GM21825 (cell line): Measurements from ENCODE around the gene INPP5D.
"Not testable (repeated sequence)": the region's sequence is repeated elsewhere in the genome, so short reads cannot be mapped to it uniquely, and the experiment has no call there.

Experiments
- ATAC-seq: cut with Tn5 transposase; IDR thresholded peaks from one replicate; pipeline ENCODE4 v1.9.1; 2021; ENCODE audit warnings: mild to moderate bottlenecking, moderate library complexity; ENCODE audit not compliant: unreplicated experiment

INPP5D gene

GRCh38 chr2:233091595-233092375, 31.6 kb downstream of the INPP5D start:
- no peak for ATAC-seq

DNA sequence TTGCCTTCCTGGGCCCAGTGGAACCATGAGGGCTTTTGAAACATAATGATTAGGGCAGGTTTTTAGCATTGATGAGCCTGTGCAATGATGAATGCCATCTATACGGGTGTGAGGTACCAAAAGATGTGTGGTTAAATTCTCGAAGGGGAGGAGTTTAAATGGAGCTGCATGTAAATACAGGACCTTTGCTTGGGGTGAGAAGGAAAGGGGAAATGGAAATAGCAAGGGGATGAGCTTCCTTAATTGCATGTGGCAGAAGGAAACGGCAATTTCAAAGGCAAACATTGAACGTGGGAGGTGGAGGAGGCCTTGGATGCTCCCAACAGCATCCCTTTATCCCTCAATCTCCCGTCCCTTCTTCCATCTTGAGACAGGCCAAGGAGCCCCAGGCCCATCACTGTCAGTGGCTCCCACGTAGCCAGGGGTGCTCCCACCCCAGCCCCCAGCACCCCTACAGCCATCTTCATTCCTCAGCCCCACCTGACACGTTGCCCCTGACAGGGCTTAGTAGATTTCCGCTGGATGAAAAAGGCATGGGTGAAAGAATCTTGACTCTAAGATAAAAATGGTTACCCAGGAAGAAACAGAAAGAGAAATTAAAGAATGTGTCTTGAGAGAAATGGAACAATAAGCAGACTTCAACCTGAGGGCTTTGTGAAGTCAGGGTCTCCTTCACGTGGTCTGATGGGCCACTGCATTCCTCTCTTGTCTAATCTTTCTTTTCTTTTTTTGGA, 32.5 kb downstream of the INPP5D start:
- ATAC-seq = no peak

GRCh38 chr2:233093166-233093448, 33.0 kb downstream of the INPP5D start:
- no peak for ATAC-seq

GRCh38 chr2:233093721-233094120, 33.6 kb downstream of the INPP5D start:
- ATAC-seq = no peak

GRCh38 chr2:233094614-233095013, 34.5 kb downstream of the INPP5D start:
- no peak for ATAC-seq

DNA sequence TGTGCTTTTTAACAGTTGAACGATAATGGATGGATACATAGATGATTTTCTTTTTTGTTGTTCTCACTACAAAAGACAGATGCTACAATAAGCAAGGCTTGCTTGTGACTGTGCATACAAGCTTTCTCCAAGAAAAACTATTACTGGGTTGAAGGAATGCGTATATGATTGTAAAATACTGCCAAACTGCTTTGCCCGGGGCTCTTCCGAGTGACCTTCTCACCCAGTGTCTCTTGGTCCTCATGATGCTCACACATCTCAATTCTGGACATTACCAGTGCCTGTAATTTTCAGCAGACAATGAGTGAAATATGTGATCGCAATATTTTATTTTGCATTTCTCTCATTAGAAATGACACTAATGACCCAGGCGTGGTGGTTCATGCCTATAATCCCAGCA, 35.9 kb downstream of the INPP5D start:
- no peak for ATAC-seq

- ATAC-seq = no peak
Measured at GRCh38 chr2:233098618-233099017, 38.5 kb downstream of the INPP5D start.

- not testable (repeated sequence) for ATAC-seq
Measured at GRCh38 chr2:233099820-233100191, 39.7 kb downstream of the INPP5D start.

GRCh38 chr2:233100192-233100998, 40.3 kb downstream of the INPP5D start:
- ATAC-seq = peak; percentile 80

- ATAC-seq = no peak
Measured at GRCh38 chr2:233101141-233101540, 41.0 kb downstream of the INPP5D start.

DNA sequence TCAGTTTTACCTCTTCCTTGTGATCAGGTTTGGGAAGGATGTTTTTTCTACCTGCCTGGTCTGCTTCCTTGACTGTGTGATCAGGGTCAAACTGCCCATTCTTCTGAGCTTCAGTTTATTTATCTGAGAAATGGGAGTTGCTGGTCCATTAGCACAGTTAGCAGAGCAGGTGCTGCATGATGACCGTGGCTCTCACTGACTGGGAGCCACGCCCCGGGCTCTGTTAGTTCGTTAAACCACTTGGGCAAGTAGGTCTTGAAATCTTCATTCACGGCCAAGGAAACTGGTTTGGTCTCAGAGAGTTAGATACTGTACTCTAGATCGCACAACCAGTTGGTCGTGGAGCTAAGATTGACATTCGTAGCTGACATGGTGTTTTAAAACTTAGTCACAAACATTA, 41.7 kb downstream of the INPP5D start:
- ATAC-seq = no peak

DNA sequence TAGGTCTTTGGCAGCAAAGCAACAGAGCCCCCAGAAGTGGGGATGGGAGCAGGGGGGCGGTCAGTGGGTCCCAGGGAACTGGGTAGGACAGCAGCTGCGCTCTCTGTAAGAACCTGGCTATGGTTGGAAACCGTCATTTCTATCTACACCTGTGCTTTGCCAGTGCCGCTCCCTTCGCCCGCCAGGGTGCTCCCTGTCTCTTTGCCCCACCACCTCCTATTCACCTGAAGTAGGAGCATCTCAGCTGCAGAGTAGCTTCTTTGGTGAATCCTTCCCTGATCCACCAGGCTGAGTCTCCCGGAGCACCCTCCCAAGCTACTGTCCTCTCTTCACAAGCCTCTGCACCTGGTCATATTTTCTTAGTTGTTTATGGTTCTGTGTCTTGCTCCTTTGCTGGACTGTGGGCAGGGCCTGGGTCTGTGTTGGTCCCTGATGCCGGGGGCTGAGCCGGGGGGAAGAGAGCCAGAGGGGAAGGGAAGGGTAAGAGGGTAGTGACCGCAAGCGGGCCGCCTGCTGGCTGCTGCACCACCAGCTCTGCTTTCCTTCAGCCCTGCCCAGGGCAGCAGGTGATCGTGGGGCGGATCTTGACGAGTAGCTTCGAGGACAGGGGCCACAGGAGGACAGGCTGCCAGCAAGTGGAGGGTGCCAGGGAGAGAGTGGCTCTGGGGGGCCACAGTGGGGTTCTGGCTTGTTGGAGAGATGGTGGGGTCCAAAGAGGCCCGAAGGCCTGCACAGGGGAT, 45.2 kb downstream of the INPP5D start:
- no peak for ATAC-seq

- no peak for ATAC-seq
Measured at GRCh38 chr2:233105930-233106329, 45.8 kb downstream of the INPP5D start.

GRCh38 chr2:233107011-233107410, 46.9 kb downstream of the INPP5D start:
- no peak for ATAC-seq

DNA sequence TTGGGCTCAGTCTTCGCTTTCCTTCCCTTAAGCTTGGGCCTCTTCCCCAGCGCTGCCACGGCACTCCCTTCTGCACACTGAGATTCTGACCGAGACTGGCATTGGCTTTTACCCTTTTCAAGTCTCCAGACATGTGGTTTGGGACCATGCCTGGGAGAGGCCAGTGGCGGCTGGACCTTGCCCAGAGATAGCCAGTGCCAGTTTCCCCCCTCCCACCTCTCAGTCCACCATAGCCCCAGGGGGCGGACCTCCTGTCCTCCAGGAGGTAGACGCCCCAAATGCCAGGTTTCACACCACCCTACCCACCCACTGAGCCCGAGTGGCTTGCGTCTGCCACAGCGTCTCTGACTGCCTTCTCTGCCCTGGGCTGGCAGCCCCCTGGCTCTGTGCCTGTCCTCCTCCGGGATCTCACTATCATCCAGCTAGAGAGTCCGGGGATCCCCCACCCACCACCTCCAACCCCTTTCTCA, 47.7 kb downstream of the INPP5D start:
- no peak for ATAC-seq

DNA sequence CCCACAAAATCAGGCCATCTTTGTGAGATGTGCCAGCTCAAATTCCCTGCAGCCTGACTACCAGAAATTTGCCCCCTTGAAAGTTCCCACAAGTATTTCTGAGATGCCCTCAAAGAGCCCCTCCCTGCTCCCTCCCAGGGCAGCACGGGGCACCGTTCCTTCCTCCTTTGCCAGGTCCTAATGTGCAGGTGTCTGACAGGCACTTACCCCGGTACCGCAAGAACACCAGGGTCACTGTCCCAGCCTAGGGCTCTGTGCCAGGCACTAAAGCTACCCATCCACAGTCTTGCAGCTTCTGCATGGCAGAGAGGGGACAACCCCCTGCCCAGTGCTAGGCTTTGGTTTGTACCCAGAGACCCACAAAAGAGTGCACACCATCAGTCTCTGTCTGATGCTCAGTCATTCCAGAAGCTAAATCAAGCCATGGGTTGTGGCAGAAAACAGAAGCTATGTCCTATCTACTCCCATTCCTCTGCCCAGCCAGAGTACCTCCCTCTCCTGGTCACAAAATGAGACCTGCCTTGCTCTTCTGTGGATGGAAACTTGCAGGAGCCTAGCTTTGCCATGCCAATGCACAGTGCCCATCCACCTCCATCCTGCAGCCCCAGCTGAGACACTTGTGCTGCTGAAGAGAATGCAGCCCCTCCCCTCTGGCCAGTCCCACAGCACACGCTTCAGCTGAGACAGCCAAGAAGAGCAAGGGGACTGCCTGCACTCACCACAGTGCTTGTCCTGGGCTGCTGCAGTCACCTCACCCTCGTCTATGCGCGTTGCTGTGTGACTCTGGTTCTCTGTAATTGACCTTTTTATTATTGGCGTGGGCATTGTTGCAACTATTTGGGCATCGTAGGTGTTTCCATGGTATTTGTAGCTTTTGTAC, 48.7 kb downstream of the INPP5D start:
- ATAC-seq = no peak

DNA sequence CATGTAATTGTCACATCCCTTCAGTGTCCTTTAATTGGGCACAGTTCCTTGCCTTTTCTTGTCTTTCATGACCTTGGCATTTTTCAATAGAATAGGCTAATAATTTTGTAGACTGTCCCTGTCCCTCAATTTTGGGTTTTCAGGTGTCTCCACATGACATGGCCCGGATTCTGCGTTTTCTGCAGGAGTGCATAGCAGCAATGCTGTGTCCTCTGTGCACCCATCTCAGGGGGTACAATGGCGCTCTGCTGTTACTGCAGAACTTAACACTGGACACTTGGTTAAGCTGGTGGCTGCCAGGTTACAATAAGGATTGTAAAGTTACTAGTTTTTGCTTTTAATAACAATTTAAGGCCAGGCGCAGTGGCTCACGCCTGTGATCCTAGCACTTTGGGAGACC, 51.3 kb downstream of the INPP5D start:
- no peak for ATAC-seq

DNA sequence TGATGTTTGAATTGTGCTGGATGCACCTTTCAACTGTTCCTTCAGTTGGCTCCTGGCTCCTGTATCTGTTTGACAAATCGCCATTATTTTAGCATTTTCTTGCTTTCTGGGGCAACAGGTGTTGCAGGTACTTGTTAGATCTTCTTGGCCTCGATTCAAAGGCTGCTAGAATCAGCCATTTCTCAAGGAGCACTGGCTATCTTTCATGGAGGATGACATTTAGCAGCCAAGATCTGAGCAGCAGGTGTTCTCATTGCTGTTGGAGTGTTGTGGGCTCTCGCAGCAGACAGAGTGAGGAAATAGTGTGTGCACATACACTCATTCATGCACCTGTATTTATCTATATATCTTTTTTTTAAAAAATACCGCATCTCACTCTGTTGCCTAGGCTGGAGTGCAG, 52.2 kb downstream of the INPP5D start:
- ATAC-seq = no peak

GRCh38 chr2:233112776-233113452, 52.8 kb downstream of the INPP5D start:
- no peak for ATAC-seq
